ENCODE data around the gene MAD1L1.

Gene MAD1L1

DNA sequence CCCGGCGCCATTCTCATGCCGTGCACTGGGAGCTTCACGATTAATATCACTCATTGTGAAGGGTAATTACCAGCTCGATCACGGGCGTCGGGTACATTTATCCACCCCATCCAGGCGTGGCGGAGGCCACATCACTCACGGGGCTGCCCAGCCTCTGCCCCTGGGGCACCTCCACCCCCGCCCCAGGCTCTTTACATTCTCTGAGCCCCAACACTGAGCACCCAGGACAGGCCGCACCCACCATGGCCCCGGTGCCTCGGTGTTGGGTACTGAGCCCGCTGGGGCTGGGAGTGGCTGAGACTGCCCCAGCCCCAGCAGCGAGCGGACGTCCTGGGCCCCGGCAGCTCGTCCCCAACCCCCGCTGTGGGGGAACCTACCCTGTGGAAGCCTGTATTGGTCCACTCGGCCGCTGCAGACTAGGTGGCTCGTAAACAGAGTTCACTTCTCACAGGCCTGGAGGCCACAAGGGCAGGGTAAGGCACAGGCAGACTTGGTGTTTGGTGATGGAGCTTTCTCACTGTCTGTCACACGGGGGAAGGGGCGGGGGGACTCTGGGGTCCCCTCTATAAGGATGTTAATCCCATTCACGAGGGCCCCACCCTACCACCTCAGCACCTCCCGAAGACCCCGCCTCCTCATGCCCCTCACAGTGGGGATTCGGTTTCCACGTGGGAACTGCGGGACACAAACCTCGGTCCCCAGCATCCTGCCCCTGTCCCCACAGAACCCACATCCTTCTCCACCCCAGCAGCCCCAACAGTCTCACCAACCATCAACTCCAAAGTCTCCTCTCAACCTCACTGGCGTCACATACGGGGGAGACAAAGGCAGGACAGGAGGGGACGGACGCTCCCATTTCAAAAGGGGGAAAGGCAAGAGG lies 378.5 kb downstream of the MAD1L1 start:
- no peaks in the 10 kb centered on the region for H3K9me3 ChIP-seq (ENCODE audit: control insufficient read depth in 5 of 5, low read length in 5 of 5)
- peaks cover 0 to 13% (median 9%) of the 10 kb centered on the region in 5 donors for H3K4me1 ChIP-seq (ENCODE audit: control insufficient read depth in 5 of 5, insufficient read depth in 5 of 5, low read length in 5 of 5)
- no peak overlapping the region for H3K4me3 ChIP-seq (ENCODE audit: low read depth in 1 of 5, low read length in 5 of 5)
- H3K9ac ChIP-seq (ENCODE audit: low read length in 5 of 5): no peak overlapping the region
- H3K27me3 ChIP-seq (ENCODE audit: control insufficient read depth in 5 of 5, insufficient read depth in 4 of 5, low read length in 5 of 5): no peaks in the 10 kb centered on the region
- no peak overlapping the region for H3K27ac ChIP-seq (ENCODE audit: low read depth, low read length)
- no peaks in the 10 kb centered on the region for H3K36me3 ChIP-seq (ENCODE audit: control insufficient read depth in 5 of 5, insufficient read depth in 5 of 5, low read length in 5 of 5)

DNA sequence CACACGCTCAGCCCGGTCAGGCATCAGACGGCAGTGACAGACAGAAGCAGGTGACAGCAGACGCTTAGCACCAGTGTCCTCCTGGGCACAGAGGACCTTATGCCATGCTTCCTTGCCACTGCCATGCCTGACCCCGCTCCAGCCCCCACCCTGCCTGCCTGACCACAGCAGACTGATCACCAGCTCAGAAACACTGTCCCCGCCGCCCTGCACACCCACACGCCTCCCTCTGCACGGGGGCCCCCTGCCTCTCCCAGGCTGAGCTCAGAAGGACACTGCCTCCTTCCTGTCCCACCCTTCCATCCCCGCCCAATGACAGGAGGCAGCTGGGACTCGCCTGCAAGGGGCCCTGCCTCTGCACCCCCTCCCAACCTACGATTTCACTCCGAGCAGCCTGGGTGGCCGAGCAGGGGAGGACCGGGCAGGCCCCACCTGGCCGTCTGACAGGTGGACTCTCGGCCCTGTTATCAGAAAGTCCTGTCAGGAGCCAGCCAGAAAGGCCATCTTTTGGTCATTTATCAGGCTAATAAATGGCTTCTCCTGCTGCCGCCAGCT lies 379.2 kb downstream of the MAD1L1 start:
- Histone ChIP-seq H3K27me3 (ENCODE audit: control insufficient read depth in 5 of 5, insufficient read depth in 4 of 5, low read length in 5 of 5) (no peaks in the 10 kb centered on the region), H3K4me3 (ENCODE audit: low read depth in 1 of 5, low read length in 5 of 5) (no peak overlapping the region), H3K36me3 (ENCODE audit: control insufficient read depth in 5 of 5, insufficient read depth in 5 of 5, low read length in 5 of 5) (peaks cover 0 to 2% (median 0%) of the 10 kb centered on the region in 5 donors), H3K4me1 (ENCODE audit: control insufficient read depth in 5 of 5, insufficient read depth in 5 of 5, low read length in 5 of 5) (peaks cover 0 to 11% (median 8%) of the 10 kb centered on the region in 5 donors), H3K9ac (ENCODE audit: low read length in 5 of 5) (no peak overlapping the region), H3K9me3 (ENCODE audit: control insufficient read depth in 5 of 5, low read length in 5 of 5) (no peaks in the 10 kb centered on the region), H3K27ac (ENCODE audit: low read depth, low read length) (no peak overlapping the region)

DNA sequence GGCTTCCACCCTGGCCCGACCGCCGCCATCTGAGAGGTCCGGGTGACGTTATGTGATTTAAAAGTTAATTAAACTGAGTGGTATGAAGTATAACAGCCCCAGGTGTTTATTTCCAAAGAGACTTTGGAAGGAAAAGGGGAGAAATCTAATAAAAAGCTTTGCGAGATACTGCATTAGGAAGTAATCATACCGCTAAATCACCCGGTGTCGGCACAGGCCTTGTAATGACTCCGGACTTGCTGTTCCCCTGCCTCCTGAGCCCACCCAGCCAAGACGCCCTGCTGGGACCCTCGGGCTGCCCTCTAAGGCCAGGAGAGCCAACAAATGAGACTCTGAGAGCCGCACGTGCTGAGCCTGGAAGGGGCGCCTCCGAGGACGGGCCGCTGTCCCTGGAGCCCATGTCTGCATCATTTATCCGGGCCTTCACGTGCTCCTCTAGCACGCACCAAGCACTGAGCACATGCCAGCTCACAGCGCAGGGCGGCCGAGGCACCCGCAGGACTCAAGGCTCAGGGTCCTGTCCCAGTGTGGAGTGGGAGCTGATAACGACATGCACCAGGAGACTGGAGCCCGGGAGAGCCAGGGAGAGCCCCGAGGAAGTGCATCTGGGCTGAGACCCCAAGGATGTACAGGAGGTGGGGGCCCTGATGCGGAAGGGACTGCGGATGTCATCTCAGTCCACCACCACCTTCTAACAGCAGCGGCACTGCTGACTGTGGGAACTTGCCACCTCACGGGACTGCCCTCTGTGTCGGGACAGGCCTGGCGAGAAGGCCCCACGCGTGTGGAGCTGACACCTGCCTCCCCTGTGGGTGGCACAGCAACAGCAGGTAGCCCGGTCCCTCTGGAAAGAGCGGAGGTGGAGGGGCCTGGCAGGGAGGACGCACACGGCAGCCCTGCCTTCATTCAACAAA lies 380.0 kb downstream of the MAD1L1 start:
- Histone ChIP-seq H3K27ac (ENCODE audit: low read depth, low read length) (no peak overlapping the region), H3K9me3 (ENCODE audit: control insufficient read depth in 5 of 5, low read length in 5 of 5) (no peaks in the 10 kb centered on the region), H3K36me3 (ENCODE audit: control insufficient read depth in 5 of 5, insufficient read depth in 5 of 5, low read length in 5 of 5) (peaks cover 0 to 2% (median 0%) of the 10 kb centered on the region in 5 donors), H3K9ac (ENCODE audit: low read length in 5 of 5) (no peak overlapping the region), H3K4me1 (ENCODE audit: control insufficient read depth in 5 of 5, insufficient read depth in 5 of 5, low read length in 5 of 5) (peaks cover 0 to 4% (median 2%) of the 10 kb centered on the region in 5 donors), H3K27me3 (ENCODE audit: control insufficient read depth in 5 of 5, insufficient read depth in 4 of 5, low read length in 5 of 5) (no peaks in the 10 kb centered on the region), H3K4me3 (ENCODE audit: low read depth in 1 of 5, low read length in 5 of 5) (no peak overlapping the region)

DNA sequence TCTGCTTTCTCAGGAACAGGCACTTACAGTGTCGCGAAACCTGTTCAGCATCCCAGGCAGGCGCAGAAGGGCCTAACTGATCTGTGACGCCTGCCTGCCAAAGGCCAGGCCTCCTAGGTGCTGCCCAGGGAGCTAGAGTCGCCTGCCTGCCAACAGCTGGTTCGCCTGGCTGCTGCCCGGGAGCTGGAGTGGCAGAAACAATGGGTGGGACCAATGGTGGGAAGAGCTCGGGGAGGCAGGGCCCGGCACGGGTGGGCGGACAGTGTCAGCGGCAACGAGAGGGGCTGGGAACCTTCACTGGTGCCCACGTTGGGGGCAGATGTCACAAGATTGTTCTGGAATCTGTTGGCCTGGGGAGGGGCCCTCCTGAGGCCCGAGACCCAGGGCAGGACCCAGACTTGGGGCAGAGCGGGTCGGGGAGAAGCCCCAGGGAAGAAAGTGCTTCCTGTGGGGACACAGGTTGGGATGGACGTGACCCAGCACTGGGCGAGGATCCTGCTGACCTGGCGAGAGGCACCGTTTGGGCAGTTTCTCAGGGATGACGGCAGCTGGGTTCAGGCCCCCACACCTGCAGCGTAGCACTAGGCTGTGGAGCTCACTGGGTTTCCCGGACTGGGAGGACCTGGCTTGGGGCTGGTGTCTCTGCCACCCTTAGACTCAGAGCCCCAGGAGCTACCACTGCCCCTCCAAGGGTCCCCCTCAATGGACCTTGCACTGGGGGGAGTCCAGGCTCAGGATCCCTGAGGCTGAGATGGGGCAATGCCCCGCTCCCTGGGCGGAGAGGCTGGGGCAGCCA lies 380.8 kb downstream of the MAD1L1 start:
- Histone ChIP-seq H3K9me3 (ENCODE audit: control insufficient read depth in 5 of 5, low read length in 5 of 5) (no peaks in the 10 kb centered on the region), H3K27ac (ENCODE audit: low read depth, low read length) (no peak overlapping the region), H3K27me3 (ENCODE audit: control insufficient read depth in 5 of 5, insufficient read depth in 4 of 5, low read length in 5 of 5) (no peaks in the 10 kb centered on the region), H3K4me3 (ENCODE audit: low read depth in 1 of 5, low read length in 5 of 5) (no peak overlapping the region), H3K36me3 (ENCODE audit: control insufficient read depth in 5 of 5, insufficient read depth in 5 of 5, low read length in 5 of 5) (peaks cover 0 to 3% (median under 1%) of the 10 kb centered on the region in 5 donors), H3K9ac (ENCODE audit: low read length in 5 of 5) (no peak overlapping the region), H3K4me1 (ENCODE audit: control insufficient read depth in 5 of 5, insufficient read depth in 5 of 5, low read length in 5 of 5) (no peaks in the 10 kb centered on the region)

DNA sequence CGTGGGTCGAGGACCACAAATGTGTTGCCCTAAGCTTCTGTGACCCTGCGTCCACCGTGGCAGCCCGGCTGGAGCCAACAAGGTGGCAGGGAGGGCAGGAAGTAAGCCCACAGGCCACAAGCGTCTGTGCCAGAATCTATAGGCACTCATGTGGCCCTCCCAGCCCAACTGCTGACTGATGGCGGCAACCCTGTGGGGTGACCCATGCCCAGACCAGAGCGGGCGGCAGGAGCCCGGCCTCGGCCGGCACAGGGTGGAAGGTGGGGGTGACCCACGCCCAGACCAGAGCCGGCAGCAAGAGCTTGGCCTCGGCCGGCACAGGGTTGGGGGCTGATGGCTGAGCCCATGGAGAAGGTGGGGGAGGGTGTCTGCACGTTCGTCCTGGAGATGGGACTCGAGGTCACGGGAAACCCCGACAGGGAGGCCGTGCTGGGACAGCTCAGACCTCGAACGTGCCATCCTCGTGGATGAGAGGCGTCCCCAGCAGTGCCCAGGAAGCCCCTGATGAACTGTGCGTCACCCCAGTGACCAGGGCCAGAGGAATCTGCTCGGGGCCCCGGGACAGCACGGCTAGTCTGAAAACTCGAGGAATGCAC lies 381.7 kb downstream of the MAD1L1 start:
- Histone ChIP-seq H3K4me1 (ENCODE audit: control insufficient read depth in 5 of 5, insufficient read depth in 5 of 5, low read length in 5 of 5) (no peaks in the 10 kb centered on the region), H3K4me3 (ENCODE audit: low read depth in 1 of 5, low read length in 5 of 5) (no peak overlapping the region), H3K9ac (ENCODE audit: low read length in 5 of 5) (no peak overlapping the region), H3K27me3 (ENCODE audit: control insufficient read depth in 5 of 5, insufficient read depth in 4 of 5, low read length in 5 of 5) (no peaks in the 10 kb centered on the region), H3K9me3 (ENCODE audit: control insufficient read depth in 5 of 5, low read length in 5 of 5) (no peaks in the 10 kb centered on the region), H3K36me3 (ENCODE audit: control insufficient read depth in 5 of 5, insufficient read depth in 5 of 5, low read length in 5 of 5) (peaks cover 0 to 10% (median 2%) of the 10 kb centered on the region in 5 donors), H3K27ac (ENCODE audit: low read depth, low read length) (no peak overlapping the region)

DNA sequence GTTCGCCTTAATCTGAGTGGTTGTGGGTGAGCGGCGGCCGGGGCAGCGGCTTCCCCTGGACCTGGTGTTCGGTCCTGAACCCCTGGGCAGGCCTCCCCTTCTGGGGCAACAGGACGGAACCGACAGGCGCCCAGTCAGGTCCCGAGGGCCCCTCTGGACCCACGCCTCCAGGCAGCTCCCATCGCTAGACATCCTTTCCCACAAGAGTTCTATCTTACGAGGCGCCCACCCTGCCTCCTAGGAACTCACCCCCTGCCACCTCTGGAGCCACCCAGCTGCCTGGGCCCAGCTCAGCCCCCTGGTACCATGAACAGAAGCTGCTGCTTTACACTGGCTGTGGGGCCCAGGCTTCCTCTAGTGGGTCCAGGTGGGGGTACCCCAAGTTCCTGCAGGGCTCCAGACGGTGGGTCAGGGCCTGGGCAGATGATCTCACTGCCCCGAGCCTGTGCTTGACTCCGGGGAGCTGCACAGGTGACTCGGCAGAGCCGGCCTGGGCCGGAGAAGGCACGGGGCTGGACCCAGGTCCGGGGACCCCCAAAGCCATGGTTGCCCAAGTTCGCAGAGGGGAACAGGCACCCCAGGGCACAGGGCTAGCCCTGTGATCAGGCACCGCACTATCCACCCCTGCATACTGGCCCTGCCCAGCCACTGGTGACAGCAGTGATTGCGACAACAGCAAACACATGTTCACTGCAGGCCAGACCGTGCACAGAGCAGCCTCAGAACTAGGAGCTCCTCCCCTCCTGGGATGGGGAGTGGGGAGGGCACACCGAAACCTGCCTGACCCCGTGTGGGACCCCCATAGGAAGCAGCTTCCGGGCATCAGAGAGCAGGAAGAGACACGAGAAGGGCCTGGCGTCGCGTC lies 382.4 kb downstream of the MAD1L1 start:
- H3K27me3 ChIP-seq (ENCODE audit: control insufficient read depth in 5 of 5, insufficient read depth in 4 of 5, low read length in 5 of 5): no peaks in the 10 kb centered on the region
- H3K36me3 ChIP-seq (ENCODE audit: control insufficient read depth in 5 of 5, insufficient read depth in 5 of 5, low read length in 5 of 5): peaks cover 0 to 13% (median 4%) of the 10 kb centered on the region in 5 donors
- H3K9me3 ChIP-seq (ENCODE audit: control insufficient read depth in 5 of 5, low read length in 5 of 5): no peaks in the 10 kb centered on the region
- no peak overlapping the region for H3K4me3 ChIP-seq (ENCODE audit: low read depth in 1 of 5, low read length in 5 of 5)
- H3K4me1 ChIP-seq (ENCODE audit: control insufficient read depth in 5 of 5, insufficient read depth in 5 of 5, low read length in 5 of 5): no peaks in the 10 kb centered on the region
- no peak overlapping the region for H3K27ac ChIP-seq (ENCODE audit: low read depth, low read length)
- no peak overlapping the region for H3K9ac ChIP-seq (ENCODE audit: low read length in 5 of 5)

GRCh38 chr7:1849351-1850041 lies 383.2 kb downstream of the MAD1L1 start:
- H3K4me1 ChIP-seq (ENCODE audit: control insufficient read depth in 5 of 5, insufficient read depth in 5 of 5, low read length in 5 of 5): no peaks in the 10 kb centered on the region
- no peaks in the 10 kb centered on the region for H3K27me3 ChIP-seq (ENCODE audit: control insufficient read depth in 5 of 5, insufficient read depth in 4 of 5, low read length in 5 of 5)
- H3K9ac ChIP-seq (ENCODE audit: low read length in 5 of 5): no peak overlapping the region
- H3K36me3 ChIP-seq (ENCODE audit: control insufficient read depth in 5 of 5, insufficient read depth in 5 of 5, low read length in 5 of 5): peaks cover 0 to 17% (median 4%) of the 10 kb centered on the region in 5 donors
- H3K4me3 ChIP-seq (ENCODE audit: low read depth in 1 of 5, low read length in 5 of 5): no peak overlapping the region
- H3K27ac ChIP-seq (ENCODE audit: low read depth, low read length): no peak overlapping the region
- H3K9me3 ChIP-seq (ENCODE audit: control insufficient read depth in 5 of 5, low read length in 5 of 5): no peaks in the 10 kb centered on the region

GRCh38 chr7:1848911-1849311 lies 383.8 kb downstream of the MAD1L1 start:
- Histone ChIP-seq H3K36me3 (ENCODE audit: control insufficient read depth in 5 of 5, insufficient read depth in 5 of 5, low read length in 5 of 5) (peaks cover 0 to 17% (median 4%) of the 10 kb centered on the region in 5 donors), H3K4me1 (ENCODE audit: control insufficient read depth in 5 of 5, insufficient read depth in 5 of 5, low read length in 5 of 5) (no peaks in the 10 kb centered on the region), H3K4me3 (ENCODE audit: low read depth in 1 of 5, low read length in 5 of 5) (no peak overlapping the region), H3K9ac (ENCODE audit: low read length in 5 of 5) (no peak overlapping the region), H3K9me3 (ENCODE audit: control insufficient read depth in 5 of 5, low read length in 5 of 5) (no peaks in the 10 kb centered on the region), H3K27ac (ENCODE audit: low read depth, low read length) (no peak overlapping the region), H3K27me3 (ENCODE audit: control insufficient read depth in 5 of 5, insufficient read depth in 4 of 5, low read length in 5 of 5) (no peaks in the 10 kb centered on the region)

Measured in subcutaneous abdominal adipose tissue (tissue), 5 donors.